RWPE2 (cell line): ENCODE measurements around the gene TAF5.
"Not testable (repeated sequence)": the region's sequence is repeated elsewhere in the genome, so short reads cannot be mapped to it uniquely, and the experiment has no call there.

Source experiments
- ATAC-seq: fragments of 200-7000 bp; cut with Tn5 transposase; 3 replicates; pipeline ENCODE4 v1.9.1; 2021; ENCODE audit warnings: low read depth
- DNase-seq: peaks from one replicate; pipeline ENCODE4 v3.0.0-alpha.2; 2020; ENCODE audit warnings: low spot score
- H3K27ac ChIP-seq: fragments of 450-650 bp; 2 replicates; pipeline ENCODE4 v1.5.1; 2017; ENCODE audit warnings: mild to moderate bottlenecking; ENCODE audit not compliant: poor library complexity, severe bottlenecking
- H3K27me3 ChIP-seq: fragments of 250-450 bp; sonication (Bioruptor Pico); 2 replicates; pipeline ENCODE4 v1.5.1; 2021; ENCODE audit warnings: mild to moderate bottlenecking, moderate library complexity; ENCODE audit not compliant: insufficient read depth, poor library complexity, severe bottlenecking
- H3K36me3 ChIP-seq: fragments of 250-450 bp; sonication (Bioruptor Pico); 2 replicates; pipeline ENCODE4 v1.5.1; 2020; ENCODE audit warnings: low read depth, mild to moderate bottlenecking, moderate library complexity
- H3K4me1 ChIP-seq: fragments of 250-450 bp; sonication (Bioruptor Pico); 2 replicates; pipeline ENCODE4 v1.5.1; 2021; ENCODE audit warnings: mild to moderate bottlenecking, moderate library complexity; ENCODE audit not compliant: insufficient read depth, poor library complexity, severe bottlenecking
- H3K4me3 ChIP-seq: fragments of 250-450 bp; sonication (Bioruptor Pico); 2 replicates; pipeline ENCODE4 v1.5.1; 2021; ENCODE audit warnings: mild to moderate bottlenecking, moderate library complexity; ENCODE audit not compliant: severe bottlenecking
- H3K9me3 ChIP-seq: fragments of 250-450 bp; sonication (Bioruptor Pico); 2 replicates; pipeline ENCODE4 v1.5.1; 2021; ENCODE audit warnings: mild to moderate bottlenecking, moderate library complexity; ENCODE audit not compliant: severe bottlenecking
- TF ChIP-seq, protein P1 (sequence below): fragments of 450-650 bp; IDR thresholded peaks from one replicate; pipeline ENCODE4 v1.5.1; 2017; ENCODE audit warnings: mild to moderate bottlenecking, moderate library complexity; ENCODE audit not compliant: poor library complexity, severe bottlenecking

TAF5 gene

DNA sequence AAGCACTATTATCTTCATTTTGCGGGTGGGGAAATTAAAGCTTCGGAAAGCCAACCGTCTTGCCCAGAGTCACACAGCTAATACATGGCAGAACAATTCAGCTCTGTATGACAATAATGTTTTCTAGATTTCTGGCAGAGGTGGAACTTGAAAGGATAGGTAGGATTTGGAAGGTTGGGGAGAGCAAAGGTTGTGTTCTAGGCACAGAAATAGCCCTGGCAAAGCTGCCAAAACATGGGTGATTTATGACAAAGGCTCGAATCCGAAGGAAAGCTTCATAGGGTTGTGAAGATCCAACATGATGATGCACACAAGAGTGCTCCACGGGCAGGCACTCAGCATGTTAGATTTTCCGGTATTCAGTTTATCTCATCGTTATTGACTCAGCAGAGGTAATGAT lies 47.8 kb downstream of the TAF5 start:
- Histone ChIP-seq H3K4me1 (no peaks in the 10 kb centered on the region), H3K27ac (no peak overlapping the region), H3K9me3 (no peaks in the 10 kb centered on the region), H3K4me3 (no peak overlapping the region), H3K27me3 (no peaks in the 10 kb centered on the region), H3K36me3 (peaks cover 97% of the 10 kb centered on the region)
- TF ChIP-seq, protein P1, sequence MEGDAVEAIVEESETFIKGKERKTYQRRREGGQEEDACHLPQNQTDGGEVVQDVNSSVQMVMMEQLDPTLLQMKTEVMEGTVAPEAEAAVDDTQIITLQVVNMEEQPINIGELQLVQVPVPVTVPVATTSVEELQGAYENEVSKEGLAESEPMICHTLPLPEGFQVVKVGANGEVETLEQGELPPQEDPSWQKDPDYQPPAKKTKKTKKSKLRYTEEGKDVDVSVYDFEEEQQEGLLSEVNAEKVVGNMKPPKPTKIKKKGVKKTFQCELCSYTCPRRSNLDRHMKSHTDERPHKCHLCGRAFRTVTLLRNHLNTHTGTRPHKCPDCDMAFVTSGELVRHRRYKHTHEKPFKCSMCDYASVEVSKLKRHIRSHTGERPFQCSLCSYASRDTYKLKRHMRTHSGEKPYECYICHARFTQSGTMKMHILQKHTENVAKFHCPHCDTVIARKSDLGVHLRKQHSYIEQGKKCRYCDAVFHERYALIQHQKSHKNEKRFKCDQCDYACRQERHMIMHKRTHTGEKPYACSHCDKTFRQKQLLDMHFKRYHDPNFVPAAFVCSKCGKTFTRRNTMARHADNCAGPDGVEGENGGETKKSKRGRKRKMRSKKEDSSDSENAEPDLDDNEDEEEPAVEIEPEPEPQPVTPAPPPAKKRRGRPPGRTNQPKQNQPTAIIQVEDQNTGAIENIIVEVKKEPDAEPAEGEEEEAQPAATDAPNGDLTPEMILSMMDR = no peak
- ATAC-seq (no peak), DNase-seq (no peak)

DNA sequence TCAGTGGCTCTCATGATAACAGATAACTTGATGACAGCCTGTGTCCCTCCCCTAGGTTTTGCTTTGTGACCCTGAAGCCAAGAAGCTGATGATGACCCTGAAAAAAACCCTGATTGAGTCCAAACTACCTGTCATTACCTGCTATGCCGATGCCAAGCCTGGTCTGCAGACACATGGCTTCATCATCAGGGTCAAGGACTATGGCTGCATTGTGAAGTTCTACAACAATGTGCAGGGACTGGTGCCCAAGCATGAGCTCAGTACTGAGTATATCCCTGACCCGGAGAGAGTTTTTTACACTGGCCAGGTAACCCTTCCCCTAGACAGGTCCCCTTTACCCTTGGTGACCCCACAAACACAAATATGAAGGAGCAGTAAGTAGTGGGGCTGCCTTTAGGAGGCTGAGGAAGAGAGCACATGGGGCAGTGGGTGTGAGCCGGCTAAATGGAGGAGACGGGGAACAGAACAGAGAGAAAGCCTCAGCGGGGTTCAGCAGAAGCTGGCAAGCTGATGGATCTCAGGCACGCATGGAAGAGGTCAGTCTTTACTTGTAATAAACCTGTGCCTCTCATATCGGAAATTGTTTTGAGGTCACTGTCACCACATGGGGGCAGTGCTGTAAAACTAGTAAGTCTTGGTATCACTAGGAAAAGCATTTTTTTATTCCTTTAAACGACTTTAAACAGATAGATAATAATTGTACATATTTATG lies 48.8 kb downstream of the TAF5 start:
- ATAC-seq (peak; percentile 38; the same call in 2 of the 3 replicates), DNase-seq (no peak)
- no peaks in the 10 kb centered on the region for H3K9me3 ChIP-seq
- H3K27me3 ChIP-seq = no peaks in the 10 kb centered on the region
- TF ChIP-seq, protein P1 = peak; percentile 71
- peaks cover 95% of the 10 kb centered on the region for H3K36me3 ChIP-seq
- H3K27ac ChIP-seq = no peak overlapping the region
- no peaks in the 10 kb centered on the region for H3K4me1 ChIP-seq
- H3K4me3 ChIP-seq = no peak overlapping the region

DNA sequence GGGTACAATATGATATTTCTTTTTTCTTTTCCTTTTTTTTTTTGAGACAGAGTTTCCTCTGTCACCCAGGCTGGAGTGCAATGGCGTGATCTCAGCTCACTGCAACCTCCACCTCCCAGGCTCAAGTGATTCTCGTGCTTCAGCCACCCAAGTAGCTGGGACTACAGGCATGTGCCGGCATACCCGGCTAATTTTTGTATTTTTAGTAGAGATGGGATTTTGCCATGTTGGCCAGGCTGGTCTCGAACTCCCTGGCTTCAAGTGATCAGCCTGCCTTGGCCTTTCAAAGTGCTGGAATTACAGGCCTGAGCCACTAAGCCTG lies 49.3 kb downstream of the TAF5 start:
- ATAC-seq, H3K27ac ChIP-seq, H3K4me1 ChIP-seq, H3K27me3 ChIP-seq, H3K9me3 ChIP-seq, DNase-seq, H3K4me3 ChIP-seq: not testable (repeated sequence)
- peaks cover 91% of the 10 kb centered on the region for H3K36me3 ChIP-seq
- TF ChIP-seq, protein P1 = peak; percentile 40

DNA sequence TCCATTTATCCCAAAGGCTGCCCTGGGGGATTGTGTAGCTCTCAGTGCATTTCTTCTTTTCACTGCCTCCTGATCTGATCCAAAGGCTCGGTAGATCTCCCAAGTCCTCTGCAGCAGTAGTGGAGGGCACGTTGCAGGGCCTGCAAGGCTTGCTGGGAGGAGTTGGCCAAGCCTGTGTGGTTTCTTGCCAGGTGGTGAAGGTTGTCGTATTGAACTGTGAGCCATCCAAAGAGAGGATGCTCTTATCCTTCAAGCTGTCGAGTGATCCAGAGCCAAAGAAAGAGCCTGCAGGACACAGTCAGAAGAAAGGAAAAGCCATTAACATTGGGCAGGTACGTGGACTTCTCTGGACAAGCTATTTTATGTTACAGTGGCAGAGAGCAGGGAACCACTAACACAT lies 49.8 kb downstream of the TAF5 start:
- H3K4me3 ChIP-seq = no peak overlapping the region
- ATAC-seq (no peak), DNase-seq (no peak)
- H3K9me3 ChIP-seq = no peaks in the 10 kb centered on the region
- TF ChIP-seq, protein P1 = no peak
- H3K27me3 ChIP-seq = no peaks in the 10 kb centered on the region
- no peak overlapping the region for H3K27ac ChIP-seq
- H3K4me1 ChIP-seq = no peaks in the 10 kb centered on the region
- H3K36me3 ChIP-seq = peaks cover 91% of the 10 kb centered on the region

DNA sequence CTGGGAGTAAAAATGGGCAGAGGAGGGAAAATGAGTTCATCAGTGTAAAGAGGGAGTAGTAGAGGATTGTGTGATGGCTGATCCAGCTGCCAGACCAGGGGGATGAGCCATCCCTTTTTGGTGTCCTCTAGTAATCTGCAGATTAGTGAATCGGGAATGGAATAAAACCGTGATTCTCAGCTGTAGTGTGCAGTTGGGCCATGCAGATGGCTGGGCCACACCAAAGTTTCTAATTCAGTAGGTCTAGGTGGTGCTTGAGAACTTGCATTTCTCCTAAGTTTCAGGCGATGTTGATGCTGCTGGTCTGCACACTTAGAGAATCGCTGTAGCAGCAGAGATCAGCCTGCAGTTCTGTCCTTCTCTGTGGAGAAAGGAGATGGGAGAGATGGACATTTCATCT lies 51.3 kb downstream of the TAF5 start:
- Histone ChIP-seq H3K36me3 (peaks cover 91% of the 10 kb centered on the region), H3K4me1 (no peaks in the 10 kb centered on the region)
- no peak for ATAC-seq

More for the DNA sequence above, 51.3 kb downstream of the TAF5 start:
- no peak overlapping the region for H3K27ac ChIP-seq
- no peaks in the 10 kb centered on the region for H3K27me3 ChIP-seq
- DNase-seq = no peak
- no peaks in the 10 kb centered on the region for H3K9me3 ChIP-seq
- TF ChIP-seq, protein P1 = no peak
- H3K4me3 ChIP-seq = no peak overlapping the region
